Astrocyte of the spinal cord (primary cell): Measurements from ENCODE around the gene CDHR5.

Experiments used
- DNase-seq: peaks from one replicate; pipeline ENCODE4 v3.0.0; 2011; ENCODE audit warnings: low read depth, low spot score
- H3K4me3 ChIP-seq: 2 replicates; pipeline ENCODE4 v1.5.1; 2011; ENCODE audit warnings: low read depth, mild to moderate bottlenecking, low read length, moderate library complexity
- CTCF ChIP-seq: IDR thresholded peaks from 2 replicates; pipeline ENCODE4 v1.5.1; 2012; ENCODE audit warnings: low read depth, mild to moderate bottlenecking, low read length, inconsistent platforms
- in situ Hi-C: cut with HindIII; loops from 2 replicates; pipeline ENCODE4 v1.10.0; 2017; ENCODE audit warnings: low sequenced_read_pairs

The CDHR5 gene

GRCh38 chr11:638631-639331, 14.0 kb upstream of the CDHR5 start:
- peak; percentile 29 for DNase-seq
- TF ChIP-seq CTCF, result no peak
- H3K4me3 ChIP-seq, result no peak overlapping the region
- in situ Hi-C loops, result no loop called here

GRCh38 chr11:637593-638521, 13.1 kb upstream of the CDHR5 start:
- no peak for TF ChIP-seq CTCF
- in situ Hi-C loops, result no loop called here
- no peak overlapping the region for H3K4me3 ChIP-seq
- no peak for DNase-seq

DNA sequence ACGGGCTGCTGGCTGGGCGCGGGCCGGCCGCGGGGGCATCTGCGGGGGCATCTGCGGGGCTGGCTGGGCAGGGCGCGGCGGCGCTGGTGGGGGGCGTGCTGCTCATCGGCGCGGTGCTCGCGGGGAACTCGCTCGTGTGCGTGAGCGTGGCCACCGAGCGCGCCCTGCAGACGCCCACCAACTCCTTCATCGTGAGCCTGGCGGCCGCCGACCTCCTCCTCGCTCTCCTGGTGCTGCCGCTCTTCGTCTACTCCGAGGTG, 12.5 kb upstream of the CDHR5 start:
- in situ Hi-C loops, result no loop called here
- TF ChIP-seq CTCF, result no peak
- no peak overlapping the region for H3K4me3 ChIP-seq
- no peak for DNase-seq

- H3K4me3 ChIP-seq, result no peak within 1 kb of the TSS
- no peak for TF ChIP-seq CTCF
- no peak for DNase-seq
- in situ Hi-C loops, result no loop called here
Measured at GRCh38 chr11:636511-637332, 12.0 kb upstream of the CDHR5 start, which contains the start of gene DRD4. Gene DRD4, plus strand, starts transcription at chr11:637269. Its CDS starts 36 bp downstream, at chr11:637305.

DNA sequence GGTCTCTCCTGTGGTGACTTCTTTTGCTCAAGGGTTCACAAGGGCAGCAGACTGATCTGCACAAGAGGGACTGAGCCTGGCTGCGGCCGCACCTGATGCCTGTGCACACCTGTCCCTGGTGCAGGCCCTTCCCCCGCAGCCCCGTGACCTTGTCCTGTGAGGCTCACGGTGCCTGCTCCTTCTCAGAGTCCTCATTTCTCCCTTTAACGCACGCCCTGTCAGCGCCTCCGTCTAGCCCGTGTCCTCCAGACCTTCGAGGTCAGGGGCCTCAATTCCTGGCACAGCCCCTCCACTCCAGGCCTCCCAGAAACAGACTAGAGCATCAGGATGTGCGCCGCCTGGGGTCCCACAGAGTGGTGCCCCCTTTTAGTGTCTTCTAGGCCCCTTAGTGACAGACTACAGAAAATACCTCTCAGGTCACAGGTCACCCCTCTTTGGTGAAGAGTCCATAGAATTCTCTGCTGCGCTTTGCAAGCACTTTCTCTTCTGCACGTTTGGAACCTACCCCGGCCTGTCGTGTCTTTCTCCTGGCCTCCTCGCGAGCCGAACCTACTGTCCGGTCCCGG, 11.3 kb upstream of the CDHR5 start:
- no peak for DNase-seq
- TF ChIP-seq CTCF, result no peak

DNA sequence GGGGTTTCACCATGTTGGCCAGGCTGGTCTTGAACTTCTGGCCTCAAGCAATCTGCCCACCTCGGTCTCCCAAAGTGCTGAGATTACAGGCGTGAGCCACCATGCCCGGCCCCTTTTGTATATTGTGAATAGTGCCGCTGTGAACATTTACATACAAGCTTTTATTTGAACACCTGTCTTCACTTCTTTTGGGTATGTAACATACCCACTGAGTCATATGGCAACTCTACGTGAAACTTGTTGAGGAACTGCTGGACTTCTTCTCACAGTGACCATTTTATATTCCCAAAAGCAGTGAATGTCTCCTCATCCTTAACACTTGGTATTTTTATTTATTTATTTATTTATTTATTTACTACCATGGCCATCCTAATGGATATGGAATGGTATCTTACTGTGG, 6.1 kb upstream of the CDHR5 start:
- DNase-seq, result no peak
- no peak overlapping the region for H3K4me3 ChIP-seq
- in situ Hi-C loops, result no loop called here
- no peak for TF ChIP-seq CTCF

More for the DNA sequence above, 11.3 kb upstream of the CDHR5 start:
- H3K4me3 ChIP-seq, result no peak overlapping the region
- in situ Hi-C loops, result no loop called here
